Neural crest cell (in vitro differentiated cells): ENCODE results near the gene C10orf95. TPM values are rescaled to one million over a fixed set of nuclear protein-coding genes. Genes with fewer than 3 reads are reported as not detected.

ENCODE experiments used
- DNase-seq: peaks from one replicate; pipeline ENCODE4 v3.0.0; 2021; ENCODE audit warnings: low read depth, mixed read lengths, low spot score
- H3K27ac Mint-ChIP-seq: one replicate; pipeline ENCODE4 v1.8.0; 2021; ENCODE audit warnings: mild to moderate bottlenecking, mixed read lengths; ENCODE audit not compliant: unreplicated experiment
- H3K27me3 Mint-ChIP-seq: 2 replicates; pipeline ENCODE4 v1.8.0; 2021; ENCODE audit warnings: low read depth, mild to moderate bottlenecking, mixed read lengths
- H3K36me3 Mint-ChIP-seq: 2 replicates; pipeline ENCODE4 v1.8.0; 2021; ENCODE audit warnings: low read depth, mild to moderate bottlenecking, mixed read lengths
- H3K4me1 Mint-ChIP-seq: 2 replicates; pipeline ENCODE4 v1.8.0; 2021; ENCODE audit warnings: mixed read lengths
- H3K4me3 Mint-ChIP-seq: one replicate; pipeline ENCODE4 v1.8.0; 2021; ENCODE audit warnings: mild to moderate bottlenecking, mixed read lengths
- H3K9me3 Mint-ChIP-seq: 2 replicates; pipeline ENCODE4 v1.8.0; 2021; ENCODE audit warnings: mixed read lengths
- total RNA-seq: library from RNA; stranded (reverse); gene quantifications from 2 replicates; pipeline ENCODE4 v1.2.1, GENCODE V29; 2021
- TF ChIP-seq, protein P1 (sequence below): fragments of 200-600 bp; sonication (generic); conservative IDR thresholded peaks from 2 replicates; pipeline ENCODE4 v1.5.0; 2021; ENCODE audit warnings: antibody characterized with exemption, mild to moderate bottlenecking

The C10orf95 gene
- total RNA-seq, 1 donor from 2014 or later, result 0.21 TPM

DNA sequence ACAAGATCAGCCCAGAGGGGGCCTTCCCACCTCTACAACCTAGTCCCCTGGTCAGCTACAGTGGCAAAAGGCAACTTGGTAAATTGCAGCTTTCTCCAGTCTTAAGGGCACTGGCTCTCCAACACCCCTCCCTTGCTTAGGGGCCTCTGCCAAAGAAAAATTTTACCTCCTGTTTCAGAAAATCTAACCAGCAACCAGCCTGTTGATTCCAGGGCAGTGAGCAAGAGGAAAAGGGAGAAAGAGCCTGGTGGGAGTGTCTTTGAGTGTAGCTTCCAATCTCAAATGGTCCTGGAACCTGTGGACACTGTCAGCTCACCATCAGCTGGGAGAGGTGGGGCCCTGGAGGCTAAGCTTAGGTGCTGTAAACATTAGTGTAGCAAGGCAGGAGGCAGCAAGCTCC lies 28.3 kb upstream of the C10orf95 start:
- no peak overlapping the region for H3K27ac Mint-ChIP-seq
- no peaks in the 10 kb centered on the region for H3K9me3 Mint-ChIP-seq
- TF ChIP-seq, protein P1, sequence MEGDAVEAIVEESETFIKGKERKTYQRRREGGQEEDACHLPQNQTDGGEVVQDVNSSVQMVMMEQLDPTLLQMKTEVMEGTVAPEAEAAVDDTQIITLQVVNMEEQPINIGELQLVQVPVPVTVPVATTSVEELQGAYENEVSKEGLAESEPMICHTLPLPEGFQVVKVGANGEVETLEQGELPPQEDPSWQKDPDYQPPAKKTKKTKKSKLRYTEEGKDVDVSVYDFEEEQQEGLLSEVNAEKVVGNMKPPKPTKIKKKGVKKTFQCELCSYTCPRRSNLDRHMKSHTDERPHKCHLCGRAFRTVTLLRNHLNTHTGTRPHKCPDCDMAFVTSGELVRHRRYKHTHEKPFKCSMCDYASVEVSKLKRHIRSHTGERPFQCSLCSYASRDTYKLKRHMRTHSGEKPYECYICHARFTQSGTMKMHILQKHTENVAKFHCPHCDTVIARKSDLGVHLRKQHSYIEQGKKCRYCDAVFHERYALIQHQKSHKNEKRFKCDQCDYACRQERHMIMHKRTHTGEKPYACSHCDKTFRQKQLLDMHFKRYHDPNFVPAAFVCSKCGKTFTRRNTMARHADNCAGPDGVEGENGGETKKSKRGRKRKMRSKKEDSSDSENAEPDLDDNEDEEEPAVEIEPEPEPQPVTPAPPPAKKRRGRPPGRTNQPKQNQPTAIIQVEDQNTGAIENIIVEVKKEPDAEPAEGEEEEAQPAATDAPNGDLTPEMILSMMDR, result no peak
- no peak for DNase-seq
- peaks cover 2% of the 10 kb centered on the region for H3K36me3 Mint-ChIP-seq
- H3K4me1 Mint-ChIP-seq, result no peaks in the 10 kb centered on the region
- no peak overlapping the region for H3K4me3 Mint-ChIP-seq
- H3K27me3 Mint-ChIP-seq, result no peaks in the 10 kb centered on the region

DNA sequence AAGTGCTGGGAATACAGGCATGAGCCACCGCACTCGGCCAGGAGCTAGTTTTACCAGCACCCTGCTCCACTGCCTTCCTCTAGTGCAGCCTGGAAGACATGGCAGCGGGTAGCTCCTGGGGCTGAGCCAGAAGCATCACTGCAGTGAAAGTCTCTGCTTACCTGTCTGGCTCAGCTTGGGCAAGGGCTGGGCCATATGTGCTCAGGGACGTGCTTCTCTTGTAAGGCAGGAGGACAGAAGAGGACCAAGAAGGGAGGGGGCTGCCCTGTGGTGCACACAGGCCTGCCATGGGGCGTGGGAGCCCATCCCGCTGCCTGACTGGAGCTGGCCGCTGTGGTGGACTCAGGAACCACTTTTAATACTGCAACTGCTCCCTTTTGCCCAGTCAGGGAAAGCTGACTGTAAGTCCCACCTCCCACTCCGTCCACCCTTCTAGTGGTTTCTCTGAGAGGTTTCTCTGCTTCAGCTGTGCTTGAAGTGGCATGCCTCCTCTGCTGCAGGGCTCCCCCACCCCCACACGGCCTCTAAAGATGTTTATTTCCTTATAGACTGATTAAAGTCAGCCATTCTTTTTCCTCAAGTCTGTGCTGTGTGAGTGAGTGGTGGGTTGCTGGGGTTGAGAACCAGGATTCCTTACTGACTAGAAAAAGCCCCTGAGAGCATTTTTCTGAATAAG lies 25.3 kb upstream of the C10orf95 start:
- Mint-ChIP-seq H3K27me3 (peaks cover 3% of the 10 kb centered on the region), H3K4me1 (no peaks in the 10 kb centered on the region), H3K4me3 (no peak overlapping the region), H3K27ac (no peak overlapping the region), H3K9me3 (no peaks in the 10 kb centered on the region), H3K36me3 (peaks cover 4% of the 10 kb centered on the region)
- DNase-seq, result no peak
- TF ChIP-seq, protein P1, result no peak

DNA sequence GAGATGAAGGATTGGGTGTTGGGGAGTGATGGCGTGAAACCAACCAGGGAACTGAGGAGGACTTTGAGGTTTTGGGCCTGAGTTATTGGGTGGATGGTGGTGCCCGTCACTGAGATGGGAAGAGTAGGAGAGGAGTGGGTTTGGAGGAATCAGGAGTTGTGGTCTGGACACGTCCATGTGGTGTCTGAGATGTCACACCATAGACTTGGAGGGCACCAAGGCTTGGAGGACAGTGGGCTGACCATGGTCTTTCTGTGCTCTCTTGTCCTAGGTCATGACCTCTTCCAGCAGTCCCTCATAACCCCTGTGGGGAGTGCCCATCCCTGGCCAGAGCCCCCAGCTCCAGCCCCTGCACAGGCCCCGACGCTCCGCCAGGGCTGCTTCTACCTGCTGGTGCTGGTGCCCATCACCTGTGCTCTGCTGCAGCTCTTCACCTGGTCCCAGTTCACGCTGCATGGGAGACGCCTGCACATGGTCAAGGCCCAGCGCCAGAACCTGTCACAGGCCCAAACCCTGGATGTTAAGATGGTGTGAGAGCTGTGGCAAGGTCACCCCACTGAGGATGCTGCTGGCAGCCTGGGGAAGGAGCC lies 24.2 kb upstream of the C10orf95 start:
- Mint-ChIP-seq H3K27me3 (peaks cover 3% of the 10 kb centered on the region), H3K27ac (peak overlapping the region; percentile 62), H3K36me3 (peaks cover 4% of the 10 kb centered on the region), H3K4me1 (no peaks in the 10 kb centered on the region), H3K4me3 (peak overlapping the region; percentile 47), H3K9me3 (no peaks in the 10 kb centered on the region)
- no peak for DNase-seq
- TF ChIP-seq, protein P1, result no peak

DNA sequence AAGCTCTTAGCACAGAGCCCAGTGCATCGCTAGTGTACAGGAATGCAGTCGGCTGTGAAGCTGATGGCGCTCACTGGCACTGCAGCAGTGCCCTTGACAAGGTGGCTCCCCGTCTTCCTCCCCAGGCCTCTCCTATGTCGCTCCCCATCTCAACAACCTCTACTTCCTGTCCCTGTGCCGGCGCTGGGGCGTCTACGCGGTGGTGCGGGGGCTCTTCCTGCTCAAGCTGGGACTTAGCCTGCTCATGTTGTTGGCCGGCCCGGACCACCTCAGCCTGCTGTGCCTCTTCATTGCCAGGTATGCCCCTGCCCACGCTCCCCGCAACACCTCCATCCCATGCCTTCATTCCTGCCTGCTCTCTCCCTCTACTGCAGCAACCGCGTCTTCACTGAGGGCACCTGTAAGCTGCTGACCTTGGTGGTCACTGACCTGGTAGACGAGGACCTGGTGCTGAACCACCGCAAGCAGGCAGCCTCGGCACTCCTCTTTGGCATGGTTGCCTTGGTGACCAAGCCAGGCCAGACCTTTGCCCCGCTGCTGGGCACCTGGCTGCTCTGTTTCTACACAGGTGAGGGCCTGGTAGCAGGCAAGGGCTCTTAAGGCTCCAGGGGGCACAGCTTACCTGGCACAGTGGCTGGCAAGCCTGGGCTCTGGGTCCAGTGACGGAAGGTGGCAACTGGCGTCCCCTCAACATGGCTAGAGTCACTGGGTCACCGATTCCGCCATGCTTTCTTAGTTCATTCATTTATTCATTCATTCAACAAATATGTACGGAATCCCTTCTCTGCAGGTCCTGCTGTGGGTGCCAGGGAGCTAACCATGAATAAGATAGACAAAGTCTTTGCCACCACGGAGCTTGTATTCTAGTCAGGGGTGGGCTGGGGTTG lies 22.3 kb upstream of the C10orf95 start:
- Mint-ChIP-seq H3K27me3 (peaks cover 3% of the 10 kb centered on the region), H3K4me1 (no peaks in the 10 kb centered on the region), H3K27ac (no peak overlapping the region), H3K36me3 (peaks cover 2% of the 10 kb centered on the region), H3K4me3 (peak overlapping the region; percentile 55), H3K9me3 (no peaks in the 10 kb centered on the region)
- TF ChIP-seq, protein P1, result no peak
- no peak for DNase-seq

DNA sequence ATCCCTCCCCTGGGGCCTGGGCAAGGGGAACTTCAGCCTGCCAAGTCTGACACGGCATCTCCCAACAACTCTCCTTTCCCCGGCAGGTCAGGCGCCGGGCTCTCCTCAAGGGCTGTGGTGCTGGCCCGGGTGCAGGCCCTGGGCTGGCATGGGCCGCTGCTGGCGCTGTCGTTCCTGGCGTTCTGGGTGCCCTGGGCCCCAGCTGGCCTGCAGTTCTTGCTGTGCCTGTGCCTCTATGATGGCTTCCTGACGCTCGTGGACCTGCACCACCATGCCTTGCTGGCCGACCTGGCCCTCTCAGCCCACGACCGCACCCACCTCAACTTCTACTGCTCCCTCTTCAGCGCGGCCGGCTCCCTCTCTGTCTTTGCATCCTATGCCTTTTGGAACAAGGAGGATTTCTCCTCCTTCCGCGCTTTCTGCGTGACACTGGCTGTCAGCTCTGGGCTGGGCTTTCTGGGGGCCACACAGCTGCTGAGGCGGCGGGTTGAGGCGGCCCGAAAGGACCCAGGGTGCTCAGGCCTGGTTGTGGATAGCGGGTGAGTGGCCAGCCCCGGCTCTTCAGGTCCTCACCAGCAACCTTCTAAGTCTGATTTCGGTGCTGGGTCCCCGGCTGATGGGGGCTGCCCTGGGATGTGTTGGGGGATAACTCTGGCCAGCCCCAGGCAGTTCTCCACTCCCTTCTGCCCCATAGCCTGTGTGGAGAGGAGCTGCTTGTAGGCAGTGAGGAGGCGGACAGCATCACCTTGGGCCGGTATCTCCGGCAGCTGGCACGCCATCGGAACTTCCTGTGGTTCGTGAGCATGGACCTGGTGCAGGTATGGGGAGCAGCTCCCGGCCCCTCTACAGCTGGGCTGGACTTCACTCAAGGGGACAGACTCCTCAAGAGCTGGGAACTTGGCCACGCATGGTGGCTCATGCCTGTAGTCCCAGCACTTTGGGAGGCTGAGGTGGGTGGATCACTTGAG lies 19.5 kb upstream of the C10orf95 start:
- peaks cover 2% of the 10 kb centered on the region for H3K36me3 Mint-ChIP-seq
- DNase-seq, result no peak
- H3K9me3 Mint-ChIP-seq, result no peaks in the 10 kb centered on the region
- H3K4me1 Mint-ChIP-seq, result no peaks in the 10 kb centered on the region
- TF ChIP-seq, protein P1, result no peak
- peak overlapping the region; percentile 57 for H3K4me3 Mint-ChIP-seq
- peaks cover 3% of the 10 kb centered on the region for H3K27me3 Mint-ChIP-seq
- no peak overlapping the region for H3K27ac Mint-ChIP-seq
